Measurements from ENCODE around the gene LRFN2. TPM values are rescaled to one million over a fixed set of nuclear protein-coding genes. Genes with fewer than 3 reads are reported as not detected.

Gene LRFN2
- total and polyA plus RNA-seq, 12 donors = not detected

- TF ChIP-seq CTCF (IDR thresholded peaks at IDR 0.05) = no peak
- DNase-seq = no peak
- intact Hi-C loops (cut with DNase I) = no loop called here
These were observed 239.6 kb downstream of the LRFN2 start for GRCh38 chr6:40347571-40348011.

GRCh38 chr6:40346246-40346645 lies 240.9 kb downstream of the LRFN2 start:
- no peak overlapping the region for H3K27ac ChIP-seq

More at GRCh38 chr6:40347571-40348011, 239.6 kb downstream of the LRFN2 start:
- Histone ChIP-seq H3K27ac (no peak overlapping the region), H3K27me3 (peaks cover 0 to 9% (median 0%) of the 10 kb centered on the region in 7 donors), H3K4me1 (peaks cover 0 to 6% (median 0%) of the 10 kb centered on the region in 9 donors), H3K9me3 (no peaks in the 10 kb centered on the region), H3K36me3 (no peaks in the 10 kb centered on the region), H3K4me3 (no peak overlapping the region)
- 57 to 63% methylated on average over 5 of the region's 5 CpGs for WGBS, 2 donors
- no peak for ATAC-seq

GRCh38 chr6:40344566-40345167 lies 242.5 kb downstream of the LRFN2 start:
- H3K27me3 ChIP-seq = peaks cover 0 to 25% (median 17%) of the 10 kb centered on the region in 7 donors
- H3K27ac ChIP-seq = no peak overlapping the region
- no peak for TF ChIP-seq CTCF (IDR thresholded peaks at IDR 0.05)
- H3K36me3 ChIP-seq = no peaks in the 10 kb centered on the region
- ATAC-seq (peak in 2 of 8 donors; percentile 7 to 8), DNase-seq (no peak)
- peaks cover 0 to 6% (median 0%) of the 10 kb centered on the region in 9 donors for H3K4me1 ChIP-seq
- intact Hi-C loops (cut with DNase I) = no loop called here
- no peak overlapping the region for H3K4me3 ChIP-seq
- H3K9me3 ChIP-seq = no peaks in the 10 kb centered on the region
- 79 to 86% methylated on average over 6 of the region's 6 CpGs for WGBS, 2 donors

More at GRCh38 chr6:40346246-40346645, 240.9 kb downstream of the LRFN2 start:
- TF ChIP-seq CTCF (IDR thresholded peaks at IDR 0.05) = no peak
- no peak for ATAC-seq
- Histone ChIP-seq H3K27me3 (peaks cover 0 to 11% (median 6%) of the 10 kb centered on the region in 7 donors), H3K9me3 (no peaks in the 10 kb centered on the region), H3K4me1 (peaks cover 0 to 6% (median 0%) of the 10 kb centered on the region in 9 donors), H3K36me3 (no peaks in the 10 kb centered on the region), H3K4me3 (no peak overlapping the region)
- DNase-seq = no peak
- intact Hi-C loops (cut with DNase I) = no loop called here
- whole genome bisulfite sequencing, 2 donors = 92 to 96% methylated on average over 6 of the region's 6 CpGs

- Histone ChIP-seq H3K4me3 (no peak overlapping the region), H3K9me3 (no peaks in the 10 kb centered on the region), H3K27me3 (peaks cover 0 to 28% (median 19%) of the 10 kb centered on the region in 7 donors), H3K36me3 (no peaks in the 10 kb centered on the region), H3K4me1 (peaks cover 0 to 6% (median 0%) of the 10 kb centered on the region in 9 donors), H3K27ac (no peak overlapping the region)
- ATAC-seq (no peak), DNase-seq (no peak)
- WGBS, 2 donors = 82 to 87% methylated on average over 7 of the region's 7 CpGs
- TF ChIP-seq CTCF (IDR thresholded peaks at IDR 0.05) = no peak
- intact Hi-C loops (cut with DNase I) = no loop called here
These were observed 243.1 kb downstream of the LRFN2 start for GRCh38 chr6:40343877-40344565.

Measured in heart right ventricle (tissue), 16 donors.